Measurements from ENCODE around the gene RBM33.
A peak's percentile ranks its signal among the peaks of the same experiment; 100 is the strongest.

Gene RBM33

DNA sequence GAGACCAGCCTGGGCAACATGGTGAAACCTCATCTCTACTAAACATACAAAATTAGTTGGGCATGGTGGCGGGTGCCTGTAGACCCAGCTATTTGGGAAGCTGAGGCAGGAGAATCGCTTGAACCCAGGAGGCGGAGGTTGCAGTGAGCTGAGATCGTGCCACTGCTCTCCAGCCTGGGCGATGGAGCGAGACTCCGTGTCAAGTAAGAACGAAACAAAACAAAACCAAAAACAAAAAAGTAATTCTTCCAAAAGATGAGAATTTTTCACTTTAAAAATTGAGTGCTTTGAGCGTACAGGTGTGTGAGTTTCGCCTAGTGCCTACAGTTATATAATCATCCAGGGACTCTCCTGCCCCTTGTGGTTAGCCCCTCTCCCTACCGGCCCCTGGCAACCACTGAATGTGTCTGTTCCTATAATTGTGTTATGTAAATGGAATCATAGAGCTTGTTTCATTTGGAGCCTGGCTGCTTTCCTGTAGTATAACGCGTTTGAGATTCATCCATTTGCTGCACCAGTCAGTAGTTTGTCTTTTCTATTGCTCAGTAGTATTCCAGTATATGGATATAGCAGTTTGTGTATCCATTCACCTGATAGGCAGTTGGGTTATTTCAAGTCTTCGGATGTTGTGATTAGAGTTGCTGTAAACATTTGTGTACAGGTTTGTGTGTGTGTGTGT, 80.0 kb downstream of the RBM33 start:
- no peak for DNase-seq (ENCODE audit: low read depth)

DNA sequence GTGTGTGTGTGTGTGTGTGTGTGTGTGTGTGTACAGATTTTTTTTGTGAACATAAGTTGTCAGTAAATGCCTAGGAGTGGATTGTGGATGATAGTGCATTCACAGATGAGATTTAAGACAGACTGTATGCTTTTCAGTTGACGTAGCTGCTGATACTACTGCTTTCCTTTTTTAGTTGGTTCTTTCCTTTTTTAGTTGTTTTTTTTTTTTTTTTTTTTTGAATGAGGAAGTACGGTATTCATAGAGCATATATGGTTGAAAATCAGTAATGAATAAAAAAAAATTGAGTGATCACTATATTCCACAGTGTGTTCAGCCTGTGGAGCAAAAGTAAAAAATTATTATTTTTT, 80.5 kb downstream of the RBM33 start:
- DNase-seq (ENCODE audit: low read depth): no peak

DNA sequence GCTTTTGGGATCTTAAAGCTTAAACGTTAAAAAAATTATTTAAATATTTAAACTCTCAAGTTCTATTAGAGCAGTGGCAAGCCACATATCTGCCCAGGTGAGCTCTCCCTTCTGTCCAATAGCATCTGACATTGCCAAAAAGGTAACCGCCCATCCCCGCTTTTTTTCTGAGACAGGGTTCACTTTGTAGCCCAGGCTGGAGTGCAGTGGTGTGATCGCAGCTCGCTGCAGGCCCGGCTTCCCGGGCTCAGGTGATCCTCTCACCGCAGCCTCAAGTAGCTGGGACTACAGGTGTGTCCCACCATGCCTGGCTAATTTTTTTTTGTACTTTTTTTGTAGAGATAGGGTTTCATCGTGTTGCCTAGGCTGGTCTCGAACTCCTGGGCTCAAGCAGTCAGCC, 83.2 kb downstream of the RBM33 start:
- no peak for DNase-seq (ENCODE audit: low read depth)

GRCh38 chr7:155728116-155728515, 83.7 kb downstream of the RBM33 start:
- no peak for DNase-seq (ENCODE audit: low read depth)

GRCh38 chr7:155729847-155730246, 85.4 kb downstream of the RBM33 start:
- DNase-seq (ENCODE audit: low read depth): no peak

DNA sequence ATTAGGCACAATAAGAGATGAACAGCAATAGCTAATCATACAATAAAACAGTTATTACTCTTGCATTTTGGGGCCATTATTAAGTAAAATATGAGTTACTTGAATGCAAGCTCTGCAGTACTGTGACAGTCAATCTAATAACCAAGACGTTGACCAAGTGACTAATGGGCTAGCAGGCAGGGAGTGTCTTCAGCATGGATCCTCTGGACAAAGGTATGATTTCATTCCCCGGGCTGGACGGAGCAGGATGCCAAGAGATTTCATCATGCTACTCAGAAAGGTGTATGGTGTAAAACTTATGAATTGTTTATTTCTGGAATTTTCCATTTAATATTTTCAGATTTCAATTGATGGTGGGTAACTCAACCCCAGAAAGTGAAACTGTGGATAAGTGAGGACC, 86.9 kb downstream of the RBM33 start:
- DNase-seq (ENCODE audit: low read depth): no peak

DNA sequence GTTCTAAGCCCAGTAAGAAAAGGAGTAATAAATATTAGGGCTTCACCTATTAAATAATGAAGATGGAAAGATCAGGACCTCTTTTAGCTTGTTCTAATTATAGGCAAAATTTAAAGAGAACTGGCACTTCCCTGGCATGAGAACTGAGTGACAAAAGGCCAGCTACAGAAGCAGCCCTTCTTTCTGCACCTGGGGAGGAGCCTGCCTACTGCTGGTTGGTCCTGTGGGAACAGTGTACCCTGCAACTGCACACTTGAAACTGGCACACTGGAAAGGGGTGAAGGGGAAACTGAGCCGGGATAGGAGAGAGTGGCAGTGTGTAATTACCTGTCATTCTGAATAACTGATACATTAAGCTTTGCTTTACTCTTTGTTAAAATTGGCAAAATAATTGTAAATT, 87.4 kb downstream of the RBM33 start:
- no peak for DNase-seq (ENCODE audit: low read depth)

GRCh38 chr7:155732286-155732685, 87.8 kb downstream of the RBM33 start:
- DNase-seq (ENCODE audit: low read depth): no peak

DNA sequence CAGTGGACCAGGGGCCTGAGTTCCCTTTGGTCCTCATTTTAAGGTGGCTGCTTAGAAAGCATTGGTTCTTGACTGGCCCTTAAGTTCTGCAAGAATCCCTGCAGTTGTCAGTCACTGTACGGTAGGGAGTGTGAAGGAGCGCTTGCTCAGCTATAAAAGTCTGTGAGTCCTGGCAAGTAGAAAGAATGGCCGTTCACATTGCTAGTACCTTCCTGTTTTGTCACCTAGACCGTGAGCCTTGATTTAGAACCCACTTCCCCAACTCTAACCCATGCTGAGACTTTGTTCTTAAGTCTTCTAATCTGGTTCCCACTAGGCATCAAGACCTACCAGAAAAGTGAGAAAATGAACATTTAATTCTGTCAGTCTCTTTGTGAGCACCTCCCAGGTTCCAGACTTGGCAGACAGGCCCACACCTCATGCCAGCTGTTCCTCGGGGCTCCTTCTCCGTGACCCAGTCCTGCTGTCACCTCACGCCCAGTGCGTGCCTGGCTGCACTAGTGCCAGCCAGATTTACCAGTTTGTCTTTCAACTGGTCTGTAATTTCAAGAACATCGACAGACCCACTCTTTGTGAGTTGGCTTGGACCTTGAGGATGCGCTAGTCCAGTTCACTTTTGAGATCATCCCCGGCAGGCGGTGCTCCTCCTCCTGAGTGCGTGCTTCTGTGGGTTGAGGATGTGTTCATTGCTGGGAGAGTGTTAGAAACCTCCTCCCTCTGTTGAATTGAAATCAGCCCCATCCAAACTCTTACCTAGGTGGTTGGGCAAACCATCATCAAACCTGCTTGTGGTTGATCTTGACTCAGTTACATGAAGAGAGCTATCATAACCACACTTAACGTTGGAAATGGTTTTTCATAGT, 89.4 kb downstream of the RBM33 start:
- DNase-seq (ENCODE audit: low read depth): no peak

DNA sequence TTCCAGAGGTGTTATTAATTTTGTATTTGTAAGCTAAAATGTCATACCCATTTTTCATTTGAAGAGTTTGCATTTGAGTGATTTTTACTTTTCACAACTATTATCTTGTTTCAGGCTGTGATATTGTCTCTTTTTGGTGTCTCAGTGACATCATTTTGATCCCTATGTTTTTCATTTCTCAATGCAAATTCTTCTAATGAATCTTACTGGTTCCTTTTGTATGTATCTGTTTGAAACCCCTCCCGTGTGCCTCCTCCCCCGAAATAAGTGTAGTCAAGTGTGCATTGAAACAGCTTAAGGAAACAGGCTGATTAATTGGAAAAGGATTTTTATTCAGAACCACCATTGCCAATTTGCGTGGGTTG, 90.0 kb downstream of the RBM33 start:
- DNase-seq (ENCODE audit: low read depth): no peak

GRCh38 chr7:155735442-155736115, 91.1 kb downstream of the RBM33 start:
- DNase-seq (ENCODE audit: low read depth): no peak

GRCh38 chr7:155737590-155737989, 93.1 kb downstream of the RBM33 start:
- DNase-seq (ENCODE audit: low read depth): no peak

GRCh38 chr7:155738104-155738503, 93.6 kb downstream of the RBM33 start:
- DNase-seq (ENCODE audit: low read depth): no peak

GRCh38 chr7:155738652-155739537, 94.4 kb downstream of the RBM33 start:
- peak; percentile 20 for DNase-seq (ENCODE audit: low read depth)

GRCh38 chr7:155739538-155740143, 95.2 kb downstream of the RBM33 start:
- no peak for DNase-seq (ENCODE audit: low read depth)

DNA sequence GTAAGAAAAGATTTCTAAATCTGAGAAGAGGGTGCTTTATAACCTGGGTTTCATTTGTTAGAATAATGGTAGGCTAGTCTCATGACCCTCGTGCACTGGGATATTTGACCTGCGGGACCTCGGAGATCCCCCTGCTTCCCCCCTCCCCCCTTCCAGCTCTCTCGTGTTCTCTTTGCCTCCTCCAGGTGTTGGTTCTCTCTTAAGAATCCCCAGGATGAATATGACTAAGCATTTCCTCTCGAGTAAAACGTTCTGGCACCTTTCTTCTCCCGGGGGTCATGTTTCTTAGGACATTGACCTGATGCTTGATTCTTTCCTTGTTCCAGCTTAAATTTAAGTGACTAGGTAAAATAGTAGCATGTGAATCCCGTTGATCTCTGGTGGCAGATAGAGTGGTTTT, 96.6 kb downstream of the RBM33 start:
- DNase-seq (ENCODE audit: low read depth): no peak

DNA sequence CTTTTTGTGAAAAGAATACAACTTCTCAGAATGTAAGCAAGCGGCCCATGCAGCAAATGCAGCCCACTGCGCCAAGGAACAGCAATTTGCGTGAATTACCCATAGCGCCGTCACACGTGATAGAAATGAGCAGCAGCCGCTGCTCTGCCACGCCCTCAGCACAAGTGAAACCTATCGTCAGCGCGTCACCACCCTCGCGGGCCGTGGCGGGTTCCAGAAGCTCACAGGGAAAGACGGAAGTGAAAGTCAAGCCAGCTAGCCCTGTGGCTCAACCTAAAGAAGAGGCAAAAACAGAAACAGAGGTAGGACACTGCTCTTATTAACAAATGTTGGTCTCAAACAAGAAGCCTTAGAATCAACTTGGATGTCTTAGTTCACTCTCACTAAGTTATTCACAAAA, 97.3 kb downstream of the RBM33 start:
- DNase-seq (ENCODE audit: low read depth): no peak

DNA sequence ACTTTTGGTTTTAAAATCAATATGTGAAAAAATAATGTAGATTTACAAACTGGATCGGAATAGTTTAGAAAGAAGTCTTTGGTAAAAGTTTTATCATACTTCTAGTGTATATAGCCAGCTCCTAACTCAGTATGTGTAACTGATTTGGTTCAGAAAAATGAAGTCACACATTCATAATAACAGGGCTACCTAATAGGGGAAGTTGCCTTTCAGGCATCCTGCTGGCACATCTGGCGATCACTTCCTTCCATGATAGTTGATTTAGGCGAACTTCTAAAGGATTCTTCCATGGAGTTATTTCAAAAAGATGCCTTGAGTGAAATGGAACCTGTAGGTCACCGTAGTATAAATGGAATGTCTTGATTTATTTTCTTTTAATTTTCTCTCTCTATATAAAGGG, 98.7 kb downstream of the RBM33 start:
- DNase-seq (ENCODE audit: low read depth): no peak

DNA sequence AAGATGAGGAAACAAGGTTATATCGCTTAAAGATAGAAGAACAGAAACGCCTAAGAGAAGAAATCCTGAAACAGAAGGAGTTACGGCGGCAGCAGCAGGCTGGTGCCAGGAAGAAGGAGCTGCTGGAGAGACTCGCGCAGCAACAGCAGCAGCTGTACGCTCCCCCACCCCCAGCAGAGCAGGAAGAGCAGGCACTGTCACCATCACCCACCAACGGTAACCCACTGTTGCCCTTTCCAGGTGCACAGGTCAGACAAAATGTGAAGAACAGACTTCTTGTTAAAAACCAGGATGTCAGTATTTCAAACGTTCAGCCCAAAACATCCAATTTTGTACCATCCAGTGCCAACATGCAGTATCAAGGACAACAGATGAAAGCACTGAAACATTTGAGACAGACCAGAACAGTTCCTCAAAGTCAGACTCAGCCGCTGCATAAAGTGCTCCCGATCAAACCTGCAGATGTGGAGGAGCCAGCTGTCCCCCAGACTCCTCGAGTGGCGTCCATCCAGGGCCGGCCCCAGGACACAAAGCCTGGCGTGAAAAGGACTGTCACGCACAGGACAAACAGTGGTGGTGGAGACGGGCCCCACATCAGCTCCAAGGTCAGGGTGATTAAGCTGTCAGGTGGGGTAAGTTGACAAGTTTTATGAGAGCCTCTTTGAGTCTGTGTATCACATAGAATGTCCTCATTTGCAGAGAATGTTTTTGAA, 100.7 kb downstream of the RBM33 start:
- DNase-seq (ENCODE audit: low read depth): no peak

GRCh38 chr7:155745737-155746136, 101.3 kb downstream of the RBM33 start:
- DNase-seq (ENCODE audit: low read depth): no peak

- no peak for DNase-seq (ENCODE audit: low read depth)
Measured at GRCh38 chr7:155746188-155746587, 101.7 kb downstream of the RBM33 start.
